ENCODE data around the gene MYF5. TPM values are rescaled to one million over a fixed set of nuclear protein-coding genes. Genes with fewer than 3 reads are reported as not detected.

Gene MYF5
- total RNA-seq: not detected

GRCh38 chr12:80716696-80717469, at the start of gene MYF5:
Gene MYF5 (plus strand): TSS chr12:80716912. CDS start chr12:80717064, 152 bp downstream.

GRCh38 chr12:80707126-80707829, 9.4 kb upstream of the MYF5 start, which contains the start of gene MYF6:
Gene MYF6 (plus strand): TSS chr12:80707634. CDS start chr12:80707720, 86 bp downstream.

Other genes starting within 250 kb of the MYF5 start
- not detected for gene MYF6, start 9.3 kb upstream of the MYF5 start, total RNA-seq
- not detected for gene LIN7A, start 221.0 kb downstream of the MYF5 start, total RNA-seq

Measured in melanocyte of skin (primary cell).